ENCODE measurements around the gene NBAS. TPM values are rescaled to one million over a fixed set of nuclear protein-coding genes. Genes with fewer than 3 reads are reported as not detected.

Gene NBAS
- total and polyA plus RNA-seq, 8 donors: 26.6 to 36.7 (median 31.1) TPM

DNA sequence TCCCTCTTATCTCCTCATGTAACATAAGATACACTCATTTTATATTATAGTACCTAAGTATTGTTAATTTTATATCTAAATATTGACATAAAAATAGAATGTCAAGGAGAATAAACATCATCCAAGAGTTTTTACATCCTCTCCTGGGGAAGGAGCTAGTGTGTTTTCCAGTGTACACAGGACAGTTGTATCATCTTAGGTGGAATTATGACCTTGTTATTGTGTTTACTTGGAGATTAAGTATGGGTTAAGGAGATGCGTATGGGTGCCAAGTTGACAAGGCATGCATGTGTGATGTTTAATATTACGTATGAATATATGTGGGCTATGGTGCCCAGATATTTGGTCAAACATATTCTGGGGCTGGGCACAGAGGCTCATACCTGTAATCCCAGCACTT is 19.3 kb upstream of the NBAS start:
- intact Hi-C loops (cut with DNase I): no loop called here
- Histone ChIP-seq H3K36me3 (no peaks in the 10 kb centered on the region), H3K4me1 (no peaks in the 10 kb centered on the region), H3K27me3 (no peaks in the 10 kb centered on the region), H3K9me3 (no peaks in the 10 kb centered on the region), H3K4me3 (no peak overlapping the region), H3K27ac (no peak overlapping the region)
- no peak for ATAC-seq
- no peak for FAIRE-seq
- TF ChIP-seq, protein P1, sequence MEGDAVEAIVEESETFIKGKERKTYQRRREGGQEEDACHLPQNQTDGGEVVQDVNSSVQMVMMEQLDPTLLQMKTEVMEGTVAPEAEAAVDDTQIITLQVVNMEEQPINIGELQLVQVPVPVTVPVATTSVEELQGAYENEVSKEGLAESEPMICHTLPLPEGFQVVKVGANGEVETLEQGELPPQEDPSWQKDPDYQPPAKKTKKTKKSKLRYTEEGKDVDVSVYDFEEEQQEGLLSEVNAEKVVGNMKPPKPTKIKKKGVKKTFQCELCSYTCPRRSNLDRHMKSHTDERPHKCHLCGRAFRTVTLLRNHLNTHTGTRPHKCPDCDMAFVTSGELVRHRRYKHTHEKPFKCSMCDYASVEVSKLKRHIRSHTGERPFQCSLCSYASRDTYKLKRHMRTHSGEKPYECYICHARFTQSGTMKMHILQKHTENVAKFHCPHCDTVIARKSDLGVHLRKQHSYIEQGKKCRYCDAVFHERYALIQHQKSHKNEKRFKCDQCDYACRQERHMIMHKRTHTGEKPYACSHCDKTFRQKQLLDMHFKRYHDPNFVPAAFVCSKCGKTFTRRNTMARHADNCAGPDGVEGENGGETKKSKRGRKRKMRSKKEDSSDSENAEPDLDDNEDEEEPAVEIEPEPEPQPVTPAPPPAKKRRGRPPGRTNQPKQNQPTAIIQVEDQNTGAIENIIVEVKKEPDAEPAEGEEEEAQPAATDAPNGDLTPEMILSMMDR (IDR thresholded peaks at IDR 0.05): no peak
- 61 to 71% methylated on average over 2 of the region's 2 CpGs for WGBS, 2 donors
- DNase-seq: no peak

DNA sequence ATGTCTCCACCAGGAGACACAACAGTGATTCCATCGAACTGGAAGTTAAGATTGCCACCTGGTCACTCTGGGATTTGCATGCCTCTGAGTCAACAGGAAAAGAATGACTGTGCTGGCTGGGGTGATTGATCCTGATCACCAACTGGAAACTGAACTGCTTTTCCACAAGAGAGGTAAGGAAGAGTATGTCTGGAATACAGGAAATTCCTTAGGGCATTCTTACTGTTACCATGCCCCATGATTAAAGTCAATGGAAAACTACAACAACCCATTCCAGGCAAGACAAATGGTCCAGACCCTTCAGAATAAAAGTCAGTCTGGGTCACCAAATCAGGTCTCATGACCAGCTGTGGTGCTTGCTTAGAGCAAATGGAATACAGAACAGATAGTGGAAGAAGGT is 18.5 kb upstream of the NBAS start:
- TF ChIP-seq, protein P1 (IDR thresholded peaks at IDR 0.05): no peak
- FAIRE-seq (no peak), DNase-seq (no peak), ATAC-seq (no peak)
- 31 to 39% methylated on average over 1 of the region's 1 CpG for WGBS, 2 donors
- Histone ChIP-seq H3K4me3 (no peak overlapping the region), H3K4me1 (no peaks in the 10 kb centered on the region), H3K27me3 (no peaks in the 10 kb centered on the region), H3K36me3 (no peaks in the 10 kb centered on the region), H3K9me3 (no peaks in the 10 kb centered on the region), H3K27ac (no peak overlapping the region)
- intact Hi-C loops (cut with DNase I): no loop called here

DNA sequence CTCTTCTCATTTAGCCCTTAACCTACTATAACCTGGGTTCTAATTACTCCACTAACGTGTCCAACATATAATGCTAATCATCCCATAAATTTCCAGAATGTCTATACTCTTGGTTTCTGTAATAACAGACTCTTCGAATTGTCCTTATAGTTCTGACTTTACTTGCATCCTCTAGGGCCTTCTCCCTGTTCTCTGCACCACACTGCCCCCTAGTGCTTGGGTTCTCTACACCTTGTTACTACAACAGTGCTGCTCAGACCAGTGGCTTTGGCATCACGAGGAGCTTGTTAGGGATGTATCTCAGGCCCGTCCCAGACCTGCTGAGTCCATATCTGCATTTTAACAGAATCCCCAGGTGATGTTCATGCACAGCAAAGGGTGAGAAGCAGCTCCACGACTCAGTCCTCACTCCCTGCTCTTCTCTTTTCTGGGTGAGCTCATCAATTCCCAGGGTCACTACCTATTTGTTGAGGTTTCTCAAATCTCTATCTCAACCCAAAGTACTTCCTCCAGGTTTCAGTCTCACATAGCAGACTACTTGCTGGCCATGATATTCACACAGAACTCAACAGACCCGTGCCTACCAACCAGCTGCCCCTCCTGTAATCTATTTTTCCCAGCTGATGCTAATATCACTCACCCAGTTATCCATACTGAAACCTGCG is 16.1 kb upstream of the NBAS start:
- no peaks in the 10 kb centered on the region for H3K4me1 ChIP-seq

DNA sequence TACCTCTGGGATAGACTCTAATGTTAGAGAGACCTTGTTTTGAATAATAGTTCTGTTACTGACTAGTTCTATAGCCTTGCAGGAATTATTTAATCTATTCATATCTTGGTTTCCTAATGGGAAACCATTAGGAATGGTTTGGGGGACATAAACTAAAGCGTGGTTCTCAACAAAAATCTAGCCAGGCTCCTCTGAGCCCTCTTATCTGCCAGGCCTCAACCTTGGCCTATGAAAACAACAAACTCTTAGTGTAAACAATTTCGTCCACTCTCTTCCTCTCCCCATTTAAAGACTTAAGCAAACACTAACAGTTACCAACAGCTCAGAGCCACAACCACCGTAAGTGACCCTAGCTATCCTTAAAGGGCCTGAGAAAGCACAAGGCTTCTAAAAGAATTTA is 10.6 kb upstream of the NBAS start:
- TF ChIP-seq, protein P1 (IDR thresholded peaks at IDR 0.05): no peak
- WGBS, 2 donors: 46 to 48% methylated on average over 3 of the region's 3 CpGs
- Histone ChIP-seq H3K27me3 (no peaks in the 10 kb centered on the region), H3K36me3 (no peaks in the 10 kb centered on the region), H3K4me1 (no peaks in the 10 kb centered on the region), H3K27ac (no peak overlapping the region), H3K4me3 (no peak overlapping the region), H3K9me3 (no peaks in the 10 kb centered on the region)
- DNase-seq: no peak
- ATAC-seq: no peak
- intact Hi-C loops (cut with DNase I): no loop called here
- no peak for FAIRE-seq

More for the DNA sequence above, 16.1 kb upstream of the NBAS start:
- 17 to 18% methylated on average over 7 of the region's 7 CpGs for WGBS, 2 donors
- no peak overlapping the region for H3K27ac ChIP-seq
- H3K36me3 ChIP-seq: no peaks in the 10 kb centered on the region
- no peaks in the 10 kb centered on the region for H3K27me3 ChIP-seq
- TF ChIP-seq, protein P1 (IDR thresholded peaks at IDR 0.05): peak; percentile 48 to 68 (median 60)
- FAIRE-seq: no peak
- intact Hi-C loops (cut with DNase I): no loop called here
- H3K9me3 ChIP-seq: no peaks in the 10 kb centered on the region
- ATAC-seq: peak; percentile 76 to 98 (median 96)
- H3K4me3 ChIP-seq: no peak overlapping the region
- peak; percentile 68 to 89 (median 83) for DNase-seq

DNA sequence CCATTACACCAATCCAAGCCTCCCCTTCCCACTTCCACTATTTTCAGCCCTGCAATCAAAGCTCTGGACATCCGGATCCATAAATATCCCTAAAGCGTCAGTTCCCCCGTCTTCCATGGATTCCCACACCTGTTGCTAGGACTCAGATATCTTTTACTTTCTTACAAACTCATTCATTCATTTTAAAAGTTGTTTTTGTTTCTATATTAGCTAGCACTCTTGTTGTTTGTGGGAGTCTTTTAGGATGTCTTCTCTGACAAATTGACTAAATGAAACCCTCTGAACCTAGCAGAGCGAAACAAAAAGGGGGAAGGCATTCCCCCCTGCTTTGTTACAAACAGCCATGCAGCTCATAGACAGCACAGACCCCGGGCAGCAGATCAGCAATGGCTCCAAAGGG is 9.0 kb upstream of the NBAS start:
- H3K4me3 ChIP-seq: no peak overlapping the region
- no peaks in the 10 kb centered on the region for H3K27me3 ChIP-seq
- no peak for FAIRE-seq
- H3K27ac ChIP-seq: no peak overlapping the region
- H3K36me3 ChIP-seq: no peaks in the 10 kb centered on the region
- no peak for DNase-seq
- H3K9me3 ChIP-seq: no peaks in the 10 kb centered on the region
- no peaks in the 10 kb centered on the region for H3K4me1 ChIP-seq
- WGBS, 2 donors: 54 to 67% methylated on average over 5 of the region's 5 CpGs
- no peak for ATAC-seq
- TF ChIP-seq, protein P1 (IDR thresholded peaks at IDR 0.05): no peak
- intact Hi-C loops (cut with DNase I): no loop called here
